Ishikawa (cell line): ENCODE data around the gene UGT1A8.

ENCODE experiments used
- CEBPB ChIP-seq: IDR thresholded peaks from 2 replicates; pipeline ENCODE4 v1.6.1; 2012
- CREB1 ChIP-seq: IDR thresholded peaks from 2 replicates; pipeline ENCODE4 v1.6.1; 2012; ENCODE audit warnings: low read depth
- EGR1 ChIP-seq: IDR thresholded peaks from 2 replicates; pipeline ENCODE4 v1.6.1; 2012
- EP300 ChIP-seq: IDR thresholded peaks from 2 replicates; pipeline ENCODE4 v1.6.1; 2012; ENCODE audit warnings: borderline replicate concordance
- FOXM1 ChIP-seq: IDR thresholded peaks from 2 replicates; pipeline ENCODE4 v1.6.1; 2012; ENCODE audit warnings: low read depth, borderline replicate concordance
- MAX ChIP-seq: IDR thresholded peaks from 2 replicates; pipeline ENCODE4 v1.6.1; 2012
- NFIC ChIP-seq: IDR thresholded peaks from 2 replicates; pipeline ENCODE4 v1.6.1; 2012
- RAD21 ChIP-seq: IDR thresholded peaks from 2 replicates; pipeline ENCODE4 v1.6.1; 2012; ENCODE audit warnings: low read depth
- REST ChIP-seq: IDR thresholded peaks from 2 replicates; pipeline ENCODE4 v1.6.1; 2012; ENCODE audit warnings: low read depth, mild to moderate bottlenecking
- TAF1 ChIP-seq: IDR thresholded peaks from 2 replicates; pipeline ENCODE4 v1.6.1; 2012; ENCODE audit warnings: low read depth, mild to moderate bottlenecking
- TCF12 ChIP-seq: IDR thresholded peaks from 2 replicates; pipeline ENCODE4 v1.6.1; 2012; ENCODE audit warnings: low read depth
- TEAD4 ChIP-seq: IDR thresholded peaks from 2 replicates; pipeline ENCODE4 v1.6.1; 2012
- YY1 ChIP-seq: IDR thresholded peaks from 2 replicates; pipeline ENCODE4 v1.6.1; 2012; ENCODE audit warnings: low read depth
- ZBTB7A ChIP-seq: IDR thresholded peaks from 2 replicates; pipeline ENCODE4 v1.6.1; 2012; ENCODE audit warnings: low read depth
- TF ChIP-seq, protein P1 (sequence below): IDR thresholded peaks from 2 replicates; pipeline ENCODE4 v1.6.1; 2012

The UGT1A8 gene

GRCh38 chr2:233702238-233702637, 84.8 kb downstream of the UGT1A8 start:
- TF ChIP-seq YY1: no peak
- TF ChIP-seq EGR1: no peak
- no peak for TF ChIP-seq CREB1
- TF ChIP-seq RAD21: no peak
- TF ChIP-seq FOXM1: no peak
- TF ChIP-seq TAF1: no peak
- no peak for TF ChIP-seq ZBTB7A
- no peak for TF ChIP-seq MAX
- TF ChIP-seq TEAD4: no peak
- no peak for TF ChIP-seq NFIC
- TF ChIP-seq REST: no peak
- TF ChIP-seq, protein P1, sequence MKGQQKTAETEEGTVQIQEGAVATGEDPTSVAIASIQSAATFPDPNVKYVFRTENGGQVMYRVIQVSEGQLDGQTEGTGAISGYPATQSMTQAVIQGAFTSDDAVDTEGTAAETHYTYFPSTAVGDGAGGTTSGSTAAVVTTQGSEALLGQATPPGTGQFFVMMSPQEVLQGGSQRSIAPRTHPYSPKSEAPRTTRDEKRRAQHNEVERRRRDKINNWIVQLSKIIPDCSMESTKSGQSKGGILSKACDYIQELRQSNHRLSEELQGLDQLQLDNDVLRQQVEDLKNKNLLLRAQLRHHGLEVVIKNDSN: no peak
- no peak for TF ChIP-seq EP300
- TF ChIP-seq CEBPB: no peak
- TF ChIP-seq TCF12: no peak

GRCh38 chr2:233705911-233706506, 88.6 kb downstream of the UGT1A8 start:
- no peak for TF ChIP-seq FOXM1
- TF ChIP-seq CREB1: no peak
- TF ChIP-seq EP300: no peak
- TF ChIP-seq REST: no peak
- TF ChIP-seq NFIC: no peak
- no peak for TF ChIP-seq TCF12
- TF ChIP-seq TEAD4: no peak
- no peak for TF ChIP-seq YY1
- no peak for TF ChIP-seq EGR1
- no peak for TF ChIP-seq MAX
- TF ChIP-seq RAD21: no peak
- no peak for TF ChIP-seq ZBTB7A
- TF ChIP-seq TAF1: no peak
- TF ChIP-seq, protein P1: no peak
- TF ChIP-seq CEBPB: no peak

DNA sequence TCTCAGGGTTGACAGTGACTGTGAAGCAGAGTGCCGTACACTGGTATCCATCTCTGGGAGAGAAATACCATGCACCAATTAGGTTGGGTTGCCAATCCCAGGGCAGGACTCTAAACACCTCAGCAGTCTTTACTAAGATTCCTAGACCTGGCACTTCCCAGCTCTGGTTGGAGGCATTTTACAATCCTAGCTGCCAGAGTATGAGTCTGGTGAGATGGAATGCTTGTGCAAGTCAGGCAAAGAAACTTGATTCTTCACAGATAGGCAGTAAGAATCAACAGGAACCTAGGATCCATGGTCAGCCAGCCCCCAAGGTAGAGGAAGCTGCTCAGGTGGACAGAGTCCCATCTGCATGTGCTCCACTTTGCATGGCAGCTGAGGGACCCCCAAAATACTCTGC, 89.3 kb downstream of the UGT1A8 start:
- TF ChIP-seq MAX: no peak
- no peak for TF ChIP-seq FOXM1
- no peak for TF ChIP-seq CREB1
- no peak for TF ChIP-seq REST
- TF ChIP-seq TAF1: no peak
- TF ChIP-seq TEAD4: no peak
- TF ChIP-seq NFIC: no peak
- TF ChIP-seq, protein P1: no peak
- TF ChIP-seq YY1: no peak
- no peak for TF ChIP-seq EP300

DNA sequence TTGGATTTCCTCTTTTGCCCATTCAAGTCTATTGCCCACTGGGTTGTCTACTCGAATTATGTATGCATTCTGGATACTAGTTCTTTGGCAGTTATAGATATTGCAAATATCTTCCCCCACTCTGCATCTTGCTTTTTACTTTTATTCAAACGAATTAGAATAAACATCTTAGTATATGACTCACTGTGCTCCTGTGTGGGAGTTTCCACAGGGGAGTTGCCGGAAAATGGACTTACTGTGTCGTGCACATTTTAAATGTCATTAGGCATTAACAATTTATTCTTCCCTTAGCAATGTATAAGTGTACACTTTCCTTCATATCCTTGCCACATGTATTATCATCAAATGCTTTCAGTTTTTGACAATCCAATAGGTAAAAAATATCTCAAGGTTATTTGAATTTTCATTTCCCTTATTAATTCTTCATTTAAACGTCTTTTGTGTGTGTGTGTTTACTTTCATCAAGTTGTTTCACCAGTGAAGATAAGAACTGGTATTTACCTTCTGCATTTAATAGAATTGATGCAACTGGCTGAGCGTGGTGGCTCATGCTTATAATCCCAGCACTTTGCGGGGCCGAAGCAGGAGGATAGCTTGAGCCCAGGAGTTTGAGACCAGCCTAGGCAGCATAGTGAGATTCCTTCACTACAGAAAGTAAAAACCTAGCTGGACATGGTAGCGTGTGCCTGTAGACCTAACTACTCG, 90.7 kb downstream of the UGT1A8 start:
- TF ChIP-seq EP300 (no peak), EGR1 (no peak), MAX (no peak), CREB1 (no peak), FOXM1 (no peak), ZBTB7A (no peak), YY1 (no peak), TEAD4 (no peak), REST (no peak)
- TF ChIP-seq, protein P1: no peak
